Activated CD8-positive, alpha-beta T cell treated with anti-CD3 and anti-CD28 coated beads for 36 hours (primary cell): ENCODE results near the gene RTN3. TPM values are rescaled to one million over a fixed set of nuclear protein-coding genes. Genes with fewer than 3 reads are reported as not detected.

Experiments
- ATAC-seq: fragments of 200-7000 bp; cut with Tn5 transposase; one replicate; pipeline ENCODE4 v1.10.0; 2021; ENCODE audit warnings: mild to moderate bottlenecking, moderate library complexity
- CTCF ChIA-PET: fragments of 350-600 bp; sonication (Branson Sonifier 250); formaldehyde crosslinking; loops from one replicate; lab custom pipeline; 2021; ENCODE audit warnings: antibody characterized with exemption; lab: Charles Lee
- POLR2A ChIA-PET: fragments of 350-600 bp; sonication (Branson Sonifier 250); formaldehyde crosslinking; loops from one replicate; lab custom pipeline; 2021; ENCODE audit warnings: antibody characterized with exemption; lab: Charles Lee
- DNase-seq: peaks from one replicate; pipeline ENCODE4 v3.0.0-alpha.2; 2020
- H3K27ac Mint-ChIP-seq: one replicate; pipeline ENCODE4 v1.8.0; 2021; ENCODE audit warnings: mild to moderate bottlenecking, mixed read lengths
- H3K27me3 Mint-ChIP-seq: one replicate; pipeline ENCODE4 v1.8.0; 2021; ENCODE audit warnings: mixed read lengths
- H3K36me3 Mint-ChIP-seq: one replicate; pipeline ENCODE4 v1.8.0; 2021; ENCODE audit warnings: low read depth, mixed read lengths
- H3K4me1 Mint-ChIP-seq: one replicate; pipeline ENCODE4 v1.8.0; 2021; ENCODE audit warnings: low read depth, mixed read lengths
- H3K4me3 Mint-ChIP-seq: one replicate; pipeline ENCODE4 v1.8.0; 2021; ENCODE audit warnings: mild to moderate bottlenecking, moderate library complexity, mixed read lengths
- H3K9me3 Mint-ChIP-seq: one replicate; pipeline ENCODE4 v1.8.0; 2021; ENCODE audit warnings: mixed read lengths
- CTCF ChIP-seq: fragments of 200-600 bp; IDR thresholded peaks from one replicate; pipeline ENCODE4 v1.8.0; 2022; ENCODE audit warnings: antibody characterized with exemption, mild to moderate bottlenecking
- intact Hi-C: fragments of 100-400 bp; cut with micrococcal nuclease; formaldehyde crosslinking; loops from one replicate; pipeline ENCODE4 v1.10.0; 2022
- total RNA-seq, 2 experiments: library from RNA; stranded (reverse); gene quantifications; one replicate each; pipeline ENCODE4 v1.2.3, GENCODE V29; 2021

RTN3 gene
- total RNA-seq, 2 experiments from 2014 or later, result 32.1 to 34.0 TPM

- H3K36me3 Mint-ChIP-seq, result no peaks in the 10 kb centered on the region
- H3K9me3 Mint-ChIP-seq, result no peaks in the 10 kb centered on the region
- H3K4me1 Mint-ChIP-seq, result peaks cover 10% of the 10 kb centered on the region
- ATAC-seq, result peak; percentile 18
- POLR2A ChIA-PET, result interaction anchor here (0.6 to 1.3 kb wide), 2 partner anchors 51 to 101 kb away, joined by 3 read pairs; no protein-coding TSS in a partner anchor
- TF ChIP-seq CTCF, result no peak
- peak overlapping the region; percentile 44 for H3K27ac Mint-ChIP-seq
- peak overlapping the region; percentile 82 for H3K4me3 Mint-ChIP-seq
- intact Hi-C loops, result no loop called here
- DNase-seq, result peak; percentile 62
- H3K27me3 Mint-ChIP-seq, result peaks cover 8% of the 10 kb centered on the region
- CTCF ChIA-PET, result interaction anchor here (0.8 to 3.5 kb wide), 22 partner anchors 12 to 381 kb away, joined by 3 to 26 read pairs (median 4); partner anchors contain the start of gene RCOR2
Measured at GRCh38 chr11:63767565-63768236, 86.4 kb downstream of the RTN3 start.

- ATAC-seq (peak; percentile 72), DNase-seq (peak; percentile 71)
- intact Hi-C loops, result no loop called here
- Mint-ChIP-seq H3K36me3 (no peaks in the 10 kb centered on the region), H3K27me3 (peaks cover 8% of the 10 kb centered on the region), H3K4me1 (peaks cover 10% of the 10 kb centered on the region), H3K27ac (peak within 1 kb of the TSS; percentile 44), H3K9me3 (no peaks in the 10 kb centered on the region), H3K4me3 (peak within 1 kb of the TSS; percentile 82)
- ChIA-PET CTCF (interaction anchor here (0.7 to 3.5 kb wide), 25 partner anchors 11 to 381 kb away, joined by 3 to 26 read pairs (median 4); partner anchors contain the start of genes MARK2 and RCOR2), POLR2A (interaction anchor here (0.6 to 1.4 kb wide), 4 partner anchors 45 to 102 kb away, joined by 3 to 4 read pairs (median 3); partner anchors contain the start of gene MARK2)
- TF ChIP-seq CTCF, result peak; percentile 72
Measured at GRCh38 chr11:63768237-63769041, 87.1 kb downstream of the RTN3 start, which contains the start of gene ZFTA. TSS of gene ZFTA (minus strand) at chr11:63768775. CDS start at chr11:63768622, 153 bp downstream.

- Mint-ChIP-seq H3K27ac (no peak overlapping the region), H3K27me3 (peaks cover 8% of the 10 kb centered on the region), H3K4me1 (peaks cover 10% of the 10 kb centered on the region), H3K36me3 (no peaks in the 10 kb centered on the region), H3K9me3 (no peaks in the 10 kb centered on the region), H3K4me3 (peak overlapping the region; percentile 42)
- ATAC-seq (peak; percentile 56), DNase-seq (peak; percentile 72)
- CTCF ChIA-PET, result interaction anchor here (0.7 to 2.9 kb wide), 9 partner anchors 10 to 380 kb away, joined by 3 to 26 read pairs (median 3); partner anchors contain the start of gene MARK2
- POLR2A ChIA-PET, result interaction anchor here (1.1 to 1.4 kb wide), 2 partner anchors 45 to 69 kb away, joined by 3 to 4 read pairs; partner anchors contain the start of gene MARK2
- no peak for TF ChIP-seq CTCF
- intact Hi-C loops, result no loop called here
Measured at GRCh38 chr11:63769042-63769713, 87.9 kb downstream of the RTN3 start.

GRCh38 chr11:63769714-63770455 lies 88.6 kb downstream of the RTN3 start:
- CTCF ChIA-PET, result interaction anchor here (0.6 to 2.9 kb wide), 3 partner anchors 68 to 379 kb away, joined by 3 to 10 read pairs (median 3); no protein-coding TSS in a partner anchor
- H3K9me3 Mint-ChIP-seq, result no peaks in the 10 kb centered on the region
- POLR2A ChIA-PET, result interaction anchor here (1.1 to 1.4 kb wide), 2 partner anchors 44 to 69 kb away, joined by 3 to 4 read pairs; partner anchors contain the start of gene MARK2
- TF ChIP-seq CTCF, result no peak
- H3K4me1 Mint-ChIP-seq, result peaks cover 10% of the 10 kb centered on the region
- H3K36me3 Mint-ChIP-seq, result no peaks in the 10 kb centered on the region
- no peak overlapping the region for H3K27ac Mint-ChIP-seq
- intact Hi-C loops, result no loop called here
- H3K27me3 Mint-ChIP-seq, result peaks cover 8% of the 10 kb centered on the region
- no peak for ATAC-seq
- H3K4me3 Mint-ChIP-seq, result peak overlapping the region; percentile 52
- no peak for DNase-seq
